Measurements from ENCODE around the gene SEC24D.

- TF ChIP-seq, protein P1, sequence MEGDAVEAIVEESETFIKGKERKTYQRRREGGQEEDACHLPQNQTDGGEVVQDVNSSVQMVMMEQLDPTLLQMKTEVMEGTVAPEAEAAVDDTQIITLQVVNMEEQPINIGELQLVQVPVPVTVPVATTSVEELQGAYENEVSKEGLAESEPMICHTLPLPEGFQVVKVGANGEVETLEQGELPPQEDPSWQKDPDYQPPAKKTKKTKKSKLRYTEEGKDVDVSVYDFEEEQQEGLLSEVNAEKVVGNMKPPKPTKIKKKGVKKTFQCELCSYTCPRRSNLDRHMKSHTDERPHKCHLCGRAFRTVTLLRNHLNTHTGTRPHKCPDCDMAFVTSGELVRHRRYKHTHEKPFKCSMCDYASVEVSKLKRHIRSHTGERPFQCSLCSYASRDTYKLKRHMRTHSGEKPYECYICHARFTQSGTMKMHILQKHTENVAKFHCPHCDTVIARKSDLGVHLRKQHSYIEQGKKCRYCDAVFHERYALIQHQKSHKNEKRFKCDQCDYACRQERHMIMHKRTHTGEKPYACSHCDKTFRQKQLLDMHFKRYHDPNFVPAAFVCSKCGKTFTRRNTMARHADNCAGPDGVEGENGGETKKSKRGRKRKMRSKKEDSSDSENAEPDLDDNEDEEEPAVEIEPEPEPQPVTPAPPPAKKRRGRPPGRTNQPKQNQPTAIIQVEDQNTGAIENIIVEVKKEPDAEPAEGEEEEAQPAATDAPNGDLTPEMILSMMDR (conservative IDR thresholded peaks at IDR 0.05; ENCODE audit: low read length) = peak; percentile 90
- TF ChIP-seq EZH2phosphoT487 (IDR thresholded peaks at IDR 0.05; ENCODE audit: borderline replicate concordance) = no peak
Observed at GRCh38 chr4:118865091-118865708, 29.3 kb upstream of the SEC24D start.
